Measurements from ENCODE around the gene CHRNA9. TPM values are rescaled to one million over a fixed set of nuclear protein-coding genes. Genes with fewer than 3 reads are reported as not detected.

Gene CHRNA9
- total RNA-seq, 1 experiment from 2014 or later = 1.2 TPM

DNA sequence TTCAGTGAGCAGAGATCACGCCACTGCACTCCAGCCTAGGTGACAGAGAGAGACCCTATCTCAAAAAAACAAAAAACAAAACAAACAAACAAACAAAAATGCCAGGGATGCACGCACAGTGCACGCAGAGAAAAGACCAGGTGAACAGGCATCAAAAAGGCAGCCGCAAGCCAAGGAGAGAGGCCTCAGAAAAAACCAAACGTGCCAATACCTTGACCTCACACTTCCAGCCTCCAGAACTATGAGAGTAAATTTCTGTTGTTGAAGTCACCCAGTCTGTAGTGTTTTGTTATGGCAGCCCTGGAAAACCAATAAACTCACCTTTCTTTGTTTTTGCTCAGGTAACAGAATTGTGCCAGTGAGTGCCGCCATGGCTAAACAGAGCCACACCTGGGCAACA, 66.0 kb downstream of the CHRNA9 start:
- Mint-ChIP-seq H3K9me3 (peaks cover 5% of the 10 kb centered on the region), H3K4me1 (peaks cover 14% of the 10 kb centered on the region), H3K36me3 (peaks cover 5% of the 10 kb centered on the region), H3K27ac (no peak overlapping the region), H3K27me3 (ENCODE audit: low read depth) (no peaks in the 10 kb centered on the region; the same call in 1 of the 2 replicates), H3K4me3 (no peak overlapping the region)
- CTCF ChIA-PET = no interaction called here
- POLR2A ChIA-PET = no interaction called here
- ATAC-seq (no peak), DNase-seq (ENCODE audit: low spot score) (no peak)
- TF ChIP-seq, protein P1, sequence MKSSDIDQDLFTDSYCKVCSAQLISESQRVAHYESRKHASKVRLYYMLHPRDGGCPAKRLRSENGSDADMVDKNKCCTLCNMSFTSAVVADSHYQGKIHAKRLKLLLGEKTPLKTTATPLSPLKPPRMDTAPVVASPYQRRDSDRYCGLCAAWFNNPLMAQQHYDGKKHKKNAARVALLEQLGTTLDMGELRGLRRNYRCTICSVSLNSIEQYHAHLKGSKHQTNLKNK (CRISPR knock-in tag; IDR thresholded peaks at IDR 0.05) = no peak
- no peak for TF ChIP-seq CREM (CRISPR knock-in tag; IDR thresholded peaks at IDR 0.05)

DNA sequence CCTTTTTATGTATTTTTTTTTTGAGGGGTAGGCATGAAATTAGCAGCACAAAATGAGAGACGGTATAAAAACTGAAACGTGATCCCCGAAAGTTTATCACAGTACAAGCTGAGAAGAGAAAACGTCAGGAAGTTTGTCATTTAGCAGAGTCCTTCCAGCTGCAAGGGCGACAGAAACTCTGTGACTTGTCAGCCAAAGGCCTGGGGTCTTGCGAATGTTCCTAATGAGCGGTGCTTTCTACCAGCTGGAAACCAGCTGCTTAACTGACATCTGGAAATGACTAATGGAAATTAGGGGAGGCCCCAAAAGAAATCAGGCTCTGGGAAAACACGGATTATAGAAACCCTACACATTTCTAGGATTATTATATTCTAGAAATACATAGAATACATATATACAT, 66.5 kb downstream of the CHRNA9 start:
- Mint-ChIP-seq H3K27me3 (ENCODE audit: low read depth) (no peaks in the 10 kb centered on the region; the same call in 1 of the 2 replicates), H3K27ac (no peak overlapping the region), H3K4me3 (no peak overlapping the region), H3K4me1 (peaks cover 9% of the 10 kb centered on the region), H3K36me3 (peaks cover 10% of the 10 kb centered on the region), H3K9me3 (peaks cover 10% of the 10 kb centered on the region)
- ATAC-seq (no peak), DNase-seq (ENCODE audit: low spot score) (no peak)
- ChIA-PET POLR2A (no interaction called here), CTCF (interaction anchor here (0.7 kb wide), 1 partner anchor 85 kb away, joined by 3 read pairs; no protein-coding TSS in a partner anchor)
- TF ChIP-seq, protein P2, sequence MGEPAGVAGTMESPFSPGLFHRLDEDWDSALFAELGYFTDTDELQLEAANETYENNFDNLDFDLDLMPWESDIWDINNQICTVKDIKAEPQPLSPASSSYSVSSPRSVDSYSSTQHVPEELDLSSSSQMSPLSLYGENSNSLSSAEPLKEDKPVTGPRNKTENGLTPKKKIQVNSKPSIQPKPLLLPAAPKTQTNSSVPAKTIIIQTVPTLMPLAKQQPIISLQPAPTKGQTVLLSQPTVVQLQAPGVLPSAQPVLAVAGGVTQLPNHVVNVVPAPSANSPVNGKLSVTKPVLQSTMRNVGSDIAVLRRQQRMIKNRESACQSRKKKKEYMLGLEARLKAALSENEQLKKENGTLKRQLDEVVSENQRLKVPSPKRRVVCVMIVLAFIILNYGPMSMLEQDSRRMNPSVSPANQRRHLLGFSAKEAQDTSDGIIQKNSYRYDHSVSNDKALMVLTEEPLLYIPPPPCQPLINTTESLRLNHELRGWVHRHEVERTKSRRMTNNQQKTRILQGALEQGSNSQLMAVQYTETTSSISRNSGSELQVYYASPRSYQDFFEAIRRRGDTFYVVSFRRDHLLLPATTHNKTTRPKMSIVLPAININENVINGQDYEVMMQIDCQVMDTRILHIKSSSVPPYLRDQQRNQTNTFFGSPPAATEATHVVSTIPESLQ (CRISPR knock-in tag; IDR thresholded peaks at IDR 0.05) = no peak
- TF ChIP-seq ZNF138 (CRISPR knock-in tag; conservative IDR thresholded peaks at IDR 0.05) (no peak), EMX1 (CRISPR knock-in tag; IDR thresholded peaks at IDR 0.05) (no peak), RORB (CRISPR knock-in tag; IDR thresholded peaks at IDR 0.05) (no peak), ZNF423 (CRISPR knock-in tag; IDR thresholded peaks at IDR 0.05) (no peak), CREM (CRISPR knock-in tag; IDR thresholded peaks at IDR 0.05) (no peak), NR1H2 (CRISPR knock-in tag; IDR thresholded peaks at IDR 0.05) (no peak), ZNF263 (CRISPR knock-in tag; IDR thresholded peaks at IDR 0.05; ENCODE audit: low read depth) (no peak), ESRRA (CRISPR knock-in tag; IDR thresholded peaks at IDR 0.05; ENCODE audit: borderline replicate concordance) (no peak), TEAD1 (CRISPR knock-in tag; IDR thresholded peaks at IDR 0.05) (no peak), NFATC4 (CRISPR knock-in tag; IDR thresholded peaks at IDR 0.05) (no peak), FOXP1 (CRISPR knock-in tag; IDR thresholded peaks at IDR 0.05; ENCODE audit: borderline replicate concordance) (no peak)
- TF ChIP-seq, protein P3, sequence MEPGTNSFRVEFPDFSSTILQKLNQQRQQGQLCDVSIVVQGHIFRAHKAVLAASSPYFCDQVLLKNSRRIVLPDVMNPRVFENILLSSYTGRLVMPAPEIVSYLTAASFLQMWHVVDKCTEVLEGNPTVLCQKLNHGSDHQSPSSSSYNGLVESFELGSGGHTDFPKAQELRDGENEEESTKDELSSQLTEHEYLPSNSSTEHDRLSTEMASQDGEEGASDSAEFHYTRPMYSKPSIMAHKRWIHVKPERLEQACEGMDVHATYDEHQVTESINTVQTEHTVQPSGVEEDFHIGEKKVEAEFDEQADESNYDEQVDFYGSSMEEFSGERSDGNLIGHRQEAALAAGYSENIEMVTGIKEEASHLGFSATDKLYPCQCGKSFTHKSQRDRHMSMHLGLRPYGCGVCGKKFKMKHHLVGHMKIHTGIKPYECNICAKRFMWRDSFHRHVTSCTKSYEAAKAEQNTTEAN (CRISPR knock-in tag; IDR thresholded peaks at IDR 0.05) = no peak
- TF ChIP-seq, protein P4, sequence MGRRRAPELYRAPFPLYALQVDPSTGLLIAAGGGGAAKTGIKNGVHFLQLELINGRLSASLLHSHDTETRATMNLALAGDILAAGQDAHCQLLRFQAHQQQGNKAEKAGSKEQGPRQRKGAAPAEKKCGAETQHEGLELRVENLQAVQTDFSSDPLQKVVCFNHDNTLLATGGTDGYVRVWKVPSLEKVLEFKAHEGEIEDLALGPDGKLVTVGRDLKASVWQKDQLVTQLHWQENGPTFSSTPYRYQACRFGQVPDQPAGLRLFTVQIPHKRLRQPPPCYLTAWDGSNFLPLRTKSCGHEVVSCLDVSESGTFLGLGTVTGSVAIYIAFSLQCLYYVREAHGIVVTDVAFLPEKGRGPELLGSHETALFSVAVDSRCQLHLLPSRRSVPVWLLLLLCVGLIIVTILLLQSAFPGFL (CRISPR knock-in tag; IDR thresholded peaks at IDR 0.05; ENCODE audit: borderline replicate concordance) = no peak
- TF ChIP-seq, protein P5, sequence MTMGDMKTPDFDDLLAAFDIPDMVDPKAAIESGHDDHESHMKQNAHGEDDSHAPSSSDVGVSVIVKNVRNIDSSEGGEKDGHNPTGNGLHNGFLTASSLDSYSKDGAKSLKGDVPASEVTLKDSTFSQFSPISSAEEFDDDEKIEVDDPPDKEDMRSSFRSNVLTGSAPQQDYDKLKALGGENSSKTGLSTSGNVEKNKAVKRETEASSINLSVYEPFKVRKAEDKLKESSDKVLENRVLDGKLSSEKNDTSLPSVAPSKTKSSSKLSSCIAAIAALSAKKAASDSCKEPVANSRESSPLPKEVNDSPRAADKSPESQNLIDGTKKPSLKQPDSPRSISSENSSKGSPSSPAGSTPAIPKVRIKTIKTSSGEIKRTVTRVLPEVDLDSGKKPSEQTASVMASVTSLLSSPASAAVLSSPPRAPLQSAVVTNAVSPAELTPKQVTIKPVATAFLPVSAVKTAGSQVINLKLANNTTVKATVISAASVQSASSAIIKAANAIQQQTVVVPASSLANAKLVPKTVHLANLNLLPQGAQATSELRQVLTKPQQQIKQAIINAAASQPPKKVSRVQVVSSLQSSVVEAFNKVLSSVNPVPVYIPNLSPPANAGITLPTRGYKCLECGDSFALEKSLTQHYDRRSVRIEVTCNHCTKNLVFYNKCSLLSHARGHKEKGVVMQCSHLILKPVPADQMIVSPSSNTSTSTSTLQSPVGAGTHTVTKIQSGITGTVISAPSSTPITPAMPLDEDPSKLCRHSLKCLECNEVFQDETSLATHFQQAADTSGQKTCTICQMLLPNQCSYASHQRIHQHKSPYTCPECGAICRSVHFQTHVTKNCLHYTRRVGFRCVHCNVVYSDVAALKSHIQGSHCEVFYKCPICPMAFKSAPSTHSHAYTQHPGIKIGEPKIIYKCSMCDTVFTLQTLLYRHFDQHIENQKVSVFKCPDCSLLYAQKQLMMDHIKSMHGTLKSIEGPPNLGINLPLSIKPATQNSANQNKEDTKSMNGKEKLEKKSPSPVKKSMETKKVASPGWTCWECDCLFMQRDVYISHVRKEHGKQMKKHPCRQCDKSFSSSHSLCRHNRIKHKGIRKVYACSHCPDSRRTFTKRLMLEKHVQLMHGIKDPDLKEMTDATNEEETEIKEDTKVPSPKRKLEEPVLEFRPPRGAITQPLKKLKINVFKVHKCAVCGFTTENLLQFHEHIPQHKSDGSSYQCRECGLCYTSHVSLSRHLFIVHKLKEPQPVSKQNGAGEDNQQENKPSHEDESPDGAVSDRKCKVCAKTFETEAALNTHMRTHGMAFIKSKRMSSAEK (CRISPR knock-in tag; IDR thresholded peaks at IDR 0.05; ENCODE audit: borderline replicate concordance) = no peak
- TF ChIP-seq, protein P6, sequence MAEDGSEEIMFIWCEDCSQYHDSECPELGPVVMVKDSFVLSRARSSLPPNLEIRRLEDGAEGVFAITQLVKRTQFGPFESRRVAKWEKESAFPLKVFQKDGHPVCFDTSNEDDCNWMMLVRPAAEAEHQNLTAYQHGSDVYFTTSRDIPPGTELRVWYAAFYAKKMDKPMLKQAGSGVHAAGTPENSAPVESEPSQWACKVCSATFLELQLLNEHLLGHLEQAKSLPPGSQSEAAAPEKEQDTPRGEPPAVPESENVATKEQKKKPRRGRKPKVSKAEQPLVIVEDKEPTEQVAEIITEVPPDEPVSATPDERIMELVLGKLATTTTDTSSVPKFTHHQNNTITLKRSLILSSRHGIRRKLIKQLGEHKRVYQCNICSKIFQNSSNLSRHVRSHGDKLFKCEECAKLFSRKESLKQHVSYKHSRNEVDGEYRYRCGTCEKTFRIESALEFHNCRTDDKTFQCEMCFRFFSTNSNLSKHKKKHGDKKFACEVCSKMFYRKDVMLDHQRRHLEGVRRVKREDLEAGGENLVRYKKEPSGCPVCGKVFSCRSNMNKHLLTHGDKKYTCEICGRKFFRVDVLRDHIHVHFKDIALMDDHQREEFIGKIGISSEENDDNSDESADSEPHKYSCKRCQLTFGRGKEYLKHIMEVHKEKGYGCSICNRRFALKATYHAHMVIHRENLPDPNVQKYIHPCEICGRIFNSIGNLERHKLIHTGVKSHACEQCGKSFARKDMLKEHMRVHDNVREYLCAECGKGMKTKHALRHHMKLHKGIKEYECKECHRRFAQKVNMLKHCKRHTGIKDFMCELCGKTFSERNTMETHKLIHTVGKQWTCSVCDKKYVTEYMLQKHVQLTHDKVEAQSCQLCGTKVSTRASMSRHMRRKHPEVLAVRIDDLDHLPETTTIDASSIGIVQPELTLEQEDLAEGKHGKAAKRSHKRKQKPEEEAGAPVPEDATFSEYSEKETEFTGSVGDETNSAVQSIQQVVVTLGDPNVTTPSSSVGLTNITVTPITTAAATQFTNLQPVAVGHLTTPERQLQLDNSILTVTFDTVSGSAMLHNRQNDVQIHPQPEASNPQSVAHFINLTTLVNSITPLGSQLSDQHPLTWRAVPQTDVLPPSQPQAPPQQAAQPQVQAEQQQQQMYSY (CRISPR knock-in tag; IDR thresholded peaks at IDR 0.05) = no peak
- TF ChIP-seq, protein P7, sequence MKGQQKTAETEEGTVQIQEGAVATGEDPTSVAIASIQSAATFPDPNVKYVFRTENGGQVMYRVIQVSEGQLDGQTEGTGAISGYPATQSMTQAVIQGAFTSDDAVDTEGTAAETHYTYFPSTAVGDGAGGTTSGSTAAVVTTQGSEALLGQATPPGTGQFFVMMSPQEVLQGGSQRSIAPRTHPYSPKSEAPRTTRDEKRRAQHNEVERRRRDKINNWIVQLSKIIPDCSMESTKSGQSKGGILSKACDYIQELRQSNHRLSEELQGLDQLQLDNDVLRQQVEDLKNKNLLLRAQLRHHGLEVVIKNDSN (CRISPR knock-in tag; IDR thresholded peaks at IDR 0.05) = no peak

Data from WTC11 (cell line).